Astrocyte (in vitro differentiated cells and primary cell): ENCODE data around the gene TMCC1.

Source experiments
- EZH2 ChIP-seq: IDR thresholded peaks from 2 replicates; pipeline ENCODE4 v1.6.1; 2012; ENCODE audit warnings: mild to moderate bottlenecking, low read length, inconsistent platforms; ENCODE audit not compliant: insufficient read depth
- TF ChIP-seq, protein P1 (sequence below): IDR thresholded peaks from 2 replicates; pipeline ENCODE4 v1.5.1; 2011; ENCODE audit warnings: low read depth, mild to moderate bottlenecking, inconsistent platforms, low read length, moderate library complexity; ENCODE audit not compliant: insufficient read depth

DNA sequence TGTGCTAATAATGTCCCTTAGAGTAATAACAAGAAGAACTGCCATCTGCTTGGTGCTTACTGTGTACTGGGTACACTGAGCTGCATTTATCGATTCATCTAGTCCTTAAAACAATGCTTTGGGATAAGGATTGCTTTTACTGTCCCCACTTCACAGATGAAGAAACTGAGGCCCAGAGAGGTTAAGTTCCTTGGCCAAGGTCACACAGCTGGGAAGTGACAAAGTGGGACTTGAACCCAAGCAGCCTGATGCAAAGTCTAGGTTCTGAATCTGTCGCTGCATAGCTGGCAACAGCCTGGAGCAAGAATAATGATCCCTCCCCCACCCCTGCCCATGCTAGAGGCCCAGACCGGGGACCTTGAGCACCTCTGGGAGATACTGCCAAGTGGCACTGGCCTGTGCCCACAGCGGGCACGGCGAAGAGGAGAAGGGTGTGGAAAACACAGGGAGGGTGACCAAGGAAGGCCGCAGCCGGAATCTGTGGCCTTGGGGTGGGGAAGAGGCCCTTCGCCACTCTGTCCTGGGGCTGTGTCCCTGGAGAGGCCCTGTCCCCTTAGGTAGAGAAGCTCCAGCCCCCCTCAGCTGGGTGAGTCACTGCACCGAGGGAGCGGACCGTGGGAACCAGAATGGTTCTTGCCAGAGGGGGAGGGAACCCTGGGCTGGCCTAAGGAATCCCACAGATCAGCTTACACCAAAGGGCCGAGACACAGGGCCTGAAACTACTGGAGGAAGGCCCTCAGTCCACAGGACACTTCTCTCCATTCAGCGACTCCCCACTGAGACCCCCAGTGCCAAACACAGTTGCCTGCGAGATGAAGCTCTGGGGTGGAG is 290.6 kb downstream of the TMCC1 start:
- TF ChIP-seq, protein P1, sequence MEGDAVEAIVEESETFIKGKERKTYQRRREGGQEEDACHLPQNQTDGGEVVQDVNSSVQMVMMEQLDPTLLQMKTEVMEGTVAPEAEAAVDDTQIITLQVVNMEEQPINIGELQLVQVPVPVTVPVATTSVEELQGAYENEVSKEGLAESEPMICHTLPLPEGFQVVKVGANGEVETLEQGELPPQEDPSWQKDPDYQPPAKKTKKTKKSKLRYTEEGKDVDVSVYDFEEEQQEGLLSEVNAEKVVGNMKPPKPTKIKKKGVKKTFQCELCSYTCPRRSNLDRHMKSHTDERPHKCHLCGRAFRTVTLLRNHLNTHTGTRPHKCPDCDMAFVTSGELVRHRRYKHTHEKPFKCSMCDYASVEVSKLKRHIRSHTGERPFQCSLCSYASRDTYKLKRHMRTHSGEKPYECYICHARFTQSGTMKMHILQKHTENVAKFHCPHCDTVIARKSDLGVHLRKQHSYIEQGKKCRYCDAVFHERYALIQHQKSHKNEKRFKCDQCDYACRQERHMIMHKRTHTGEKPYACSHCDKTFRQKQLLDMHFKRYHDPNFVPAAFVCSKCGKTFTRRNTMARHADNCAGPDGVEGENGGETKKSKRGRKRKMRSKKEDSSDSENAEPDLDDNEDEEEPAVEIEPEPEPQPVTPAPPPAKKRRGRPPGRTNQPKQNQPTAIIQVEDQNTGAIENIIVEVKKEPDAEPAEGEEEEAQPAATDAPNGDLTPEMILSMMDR = no peak
- TF ChIP-seq EZH2 = no peak
